HK-2 (cell line): ENCODE measurements around the gene CSRP1.

Experiments used
- DNase-seq: peaks from one replicate; pipeline ENCODE4 v3.0.0-alpha.2; 2018; ENCODE audit not compliant: unreplicated experiment

Gene CSRP1

DNA sequence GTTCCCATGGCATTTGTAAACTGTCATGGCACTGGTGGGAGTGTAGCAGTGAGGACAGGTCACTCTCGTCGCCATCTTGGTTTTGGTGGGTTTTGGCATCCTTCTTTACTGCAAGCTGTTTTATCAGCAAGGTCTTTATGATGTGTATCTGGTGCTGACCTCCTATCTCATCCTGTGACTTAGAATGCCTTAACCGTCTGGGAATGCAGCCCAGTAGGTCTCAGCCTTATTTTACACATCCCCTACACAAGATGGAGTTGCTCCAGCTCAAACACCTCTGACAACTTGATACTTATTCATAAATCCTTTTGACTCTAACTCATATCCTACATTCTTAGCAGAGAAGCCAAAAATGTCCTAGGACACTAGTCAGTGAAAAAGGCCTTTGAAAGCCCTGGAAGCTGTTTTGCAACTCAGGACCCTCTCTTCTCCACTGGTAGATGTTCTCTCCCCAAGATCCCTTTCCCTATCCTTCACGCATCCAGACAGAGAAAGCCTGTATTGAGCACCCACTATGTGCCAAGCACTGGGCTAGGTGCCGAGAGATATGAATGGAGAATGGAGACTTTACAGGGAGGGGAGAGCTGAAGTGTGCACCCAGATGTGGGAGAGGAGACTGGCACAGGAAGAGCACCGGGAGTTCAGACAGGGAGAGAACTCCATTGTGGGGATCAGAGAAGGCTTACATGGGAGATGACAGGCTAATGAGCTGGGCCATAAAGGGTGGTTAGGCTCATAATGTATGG, 6.7 kb upstream of the CSRP1 start:
- DNase-seq: no peak

DNA sequence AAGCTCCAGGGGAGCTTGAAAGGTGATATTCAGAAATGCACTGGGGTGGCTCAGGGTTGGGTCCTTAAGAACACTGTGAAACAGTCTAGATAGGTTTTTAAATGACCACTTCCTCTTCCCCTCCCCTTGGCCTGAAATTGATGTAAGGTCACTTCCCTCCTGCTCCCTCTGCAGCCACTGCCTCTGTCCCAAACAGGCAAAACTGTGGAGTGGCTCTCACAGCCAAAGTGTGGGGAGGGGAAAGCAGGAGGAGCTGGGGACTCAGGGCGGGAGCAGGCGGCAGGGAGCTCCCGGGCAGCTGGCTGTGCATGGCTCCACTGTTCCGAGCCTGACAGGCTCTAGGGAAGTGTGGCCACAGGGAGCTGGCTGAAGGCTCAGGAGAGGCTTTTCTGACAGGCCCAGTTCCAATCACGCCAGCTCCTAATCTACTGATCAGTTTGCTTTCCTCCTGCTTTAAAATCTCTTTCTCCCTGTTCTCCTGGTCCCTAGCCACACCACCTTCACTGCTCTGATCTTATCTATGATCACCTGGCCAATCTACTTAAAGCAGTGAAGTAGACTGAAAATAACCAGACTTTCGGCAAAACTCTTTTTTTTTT, 5.1 kb upstream of the CSRP1 start:
- no peak for DNase-seq

DNA sequence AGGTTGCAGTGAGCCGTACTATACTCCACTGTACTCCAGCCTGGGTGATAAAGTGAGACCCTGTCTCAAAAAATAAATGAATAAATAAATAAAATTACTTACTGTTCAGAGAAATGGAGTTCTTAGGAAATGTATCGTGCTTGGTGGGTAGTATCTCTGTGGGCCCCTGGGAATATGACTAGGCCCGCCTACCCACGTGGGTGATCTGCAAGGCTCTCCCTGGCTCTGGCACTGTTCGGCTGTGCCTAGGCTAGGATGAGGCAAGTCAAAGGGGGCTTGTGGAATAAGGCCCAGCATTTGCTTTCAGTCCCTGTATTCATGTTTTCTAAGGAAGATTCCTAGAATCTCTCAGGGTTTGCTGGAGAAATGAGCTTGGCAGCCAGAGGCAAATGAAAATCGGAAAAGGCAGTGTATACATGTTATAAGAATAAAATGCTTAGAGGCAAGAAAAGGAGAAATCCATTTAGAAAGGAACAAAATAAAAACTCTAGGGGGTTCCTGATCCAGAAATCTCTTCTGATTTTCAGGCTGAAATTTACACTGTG, 4.5 kb upstream of the CSRP1 start:
- DNase-seq: no peak

DNA sequence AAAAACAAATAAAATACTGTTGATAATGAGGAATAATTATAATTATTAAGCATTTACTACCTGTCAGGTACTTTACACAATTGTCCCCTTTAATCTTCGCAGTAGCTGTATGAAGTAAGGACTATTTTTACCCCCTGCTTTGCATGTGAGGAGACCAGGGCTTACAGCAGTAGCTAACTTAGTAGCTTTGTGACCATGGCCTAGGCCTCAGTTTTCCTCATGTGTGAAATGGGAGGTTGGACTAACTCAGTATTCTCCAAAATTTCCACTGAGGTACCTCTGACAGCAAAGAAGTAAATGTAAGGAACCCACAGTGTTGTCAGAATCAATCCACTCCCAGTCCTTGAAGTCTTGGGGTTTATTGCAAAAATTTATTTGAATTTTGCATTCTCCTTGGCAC, 3.8 kb upstream of the CSRP1 start:
- DNase-seq: no peak

DNA sequence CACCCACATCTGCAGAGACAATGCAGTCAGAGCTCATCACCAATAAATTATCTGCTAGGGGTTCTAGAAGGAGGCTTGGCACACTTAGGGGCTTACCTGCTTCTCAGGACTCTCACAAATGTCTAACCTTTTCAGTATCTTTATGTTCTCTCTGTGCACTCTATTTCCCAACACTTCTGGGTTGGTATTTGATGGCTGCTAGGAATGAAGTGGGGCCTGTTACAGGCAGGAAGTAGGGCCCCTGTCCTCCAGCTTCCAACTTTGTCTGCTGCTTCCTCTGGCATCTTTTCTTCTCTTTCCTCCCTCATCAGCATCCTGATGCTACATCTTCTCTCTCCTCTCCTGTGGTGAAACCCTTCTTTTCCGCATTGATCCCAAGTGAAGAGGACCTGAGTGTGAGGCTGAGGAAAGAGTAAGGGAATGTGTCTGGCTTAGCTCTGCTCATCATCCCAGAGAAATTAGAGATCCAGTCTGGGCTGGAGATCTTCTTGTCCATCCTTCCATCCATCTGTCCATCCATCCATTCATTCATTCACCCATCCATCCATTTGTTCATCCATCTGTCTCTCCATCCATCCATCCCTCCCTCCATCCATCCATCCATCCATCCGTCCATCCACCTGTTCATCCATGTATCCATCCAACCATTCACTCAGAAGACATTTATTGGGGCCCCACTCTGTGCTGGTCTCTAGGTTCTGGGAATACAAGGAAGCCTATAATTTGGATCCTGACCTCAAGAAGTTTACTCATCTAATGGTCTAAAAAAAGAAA, 2.9 kb upstream of the CSRP1 start:
- DNase-seq: no peak

DNA sequence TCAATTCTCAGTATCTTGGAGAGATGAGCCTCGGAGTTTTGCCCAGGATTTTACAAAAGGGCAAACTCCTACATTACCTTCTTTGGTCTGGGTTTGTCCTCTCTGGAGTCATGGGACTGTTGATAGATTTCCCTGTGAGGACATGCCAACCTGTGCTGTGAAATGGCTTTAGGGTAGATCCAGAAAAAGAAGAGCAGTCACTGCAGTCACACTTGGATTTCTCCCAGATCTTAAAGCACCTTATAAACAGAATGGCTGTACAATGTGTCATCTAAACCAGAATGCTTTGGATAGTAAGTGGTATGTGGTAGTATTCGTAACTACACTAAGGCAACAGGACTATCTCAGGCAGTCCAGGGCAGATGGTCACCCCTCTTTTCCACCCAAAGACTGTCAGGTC, 1.9 kb upstream of the CSRP1 start:
- no peak for DNase-seq

DNA sequence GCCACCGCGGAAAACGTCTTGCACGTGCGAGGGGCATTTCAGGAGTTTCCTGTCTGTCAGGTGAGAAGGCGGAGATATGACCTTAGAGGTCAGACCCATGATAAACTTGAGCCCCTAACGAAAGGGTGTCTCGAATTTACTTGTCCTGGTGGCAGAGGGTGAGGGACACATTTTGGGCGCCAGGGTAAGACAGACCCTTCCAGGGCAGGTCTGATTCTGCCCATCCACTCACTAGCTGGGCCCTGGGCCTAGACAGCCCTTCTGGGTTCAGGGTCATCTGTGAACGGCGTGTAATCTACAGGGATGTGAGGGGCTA, 395 bp upstream of the CSRP1 start:
- DNase-seq: no peak

DNA sequence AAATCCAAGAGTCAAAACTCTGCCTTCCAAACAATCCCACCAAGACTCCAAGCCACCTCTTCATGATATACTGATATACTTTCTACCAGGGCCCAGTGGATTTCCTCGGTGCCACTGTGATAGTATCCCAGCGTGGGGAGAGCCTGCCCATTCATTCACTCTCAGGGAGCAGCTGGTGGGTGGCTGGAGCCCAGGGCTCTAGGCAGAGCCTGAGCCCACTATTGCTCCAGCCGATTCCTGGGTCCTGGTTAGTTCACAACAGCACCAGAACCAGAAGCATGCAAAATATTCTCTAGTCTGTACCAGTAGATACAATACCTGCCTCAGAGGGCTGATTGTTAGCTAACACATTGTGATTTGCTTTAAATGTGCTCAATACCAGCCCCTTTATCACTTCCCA, 831 bp downstream of the CSRP1 start:
- DNase-seq: no peak

DNA sequence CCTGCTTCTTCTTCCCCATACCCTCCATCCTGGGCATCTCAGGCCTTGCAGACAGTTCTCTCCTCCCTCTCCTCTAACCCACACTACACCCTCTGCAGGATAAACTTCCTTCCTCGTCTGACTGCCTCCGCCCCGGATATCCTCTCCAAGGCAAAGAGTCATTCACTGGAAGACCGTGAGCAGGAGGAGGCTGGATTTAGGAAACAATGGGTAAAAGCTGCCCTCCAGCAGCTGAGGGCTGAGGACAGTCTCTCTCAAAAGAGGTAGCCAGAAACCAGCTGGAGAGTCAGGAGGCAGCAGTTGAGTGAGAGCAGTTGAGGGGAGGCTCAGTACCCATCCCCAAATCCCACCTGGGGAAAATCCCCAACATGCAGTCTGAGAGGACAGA, 1.4 kb downstream of the CSRP1 start:
- DNase-seq: no peak

DNA sequence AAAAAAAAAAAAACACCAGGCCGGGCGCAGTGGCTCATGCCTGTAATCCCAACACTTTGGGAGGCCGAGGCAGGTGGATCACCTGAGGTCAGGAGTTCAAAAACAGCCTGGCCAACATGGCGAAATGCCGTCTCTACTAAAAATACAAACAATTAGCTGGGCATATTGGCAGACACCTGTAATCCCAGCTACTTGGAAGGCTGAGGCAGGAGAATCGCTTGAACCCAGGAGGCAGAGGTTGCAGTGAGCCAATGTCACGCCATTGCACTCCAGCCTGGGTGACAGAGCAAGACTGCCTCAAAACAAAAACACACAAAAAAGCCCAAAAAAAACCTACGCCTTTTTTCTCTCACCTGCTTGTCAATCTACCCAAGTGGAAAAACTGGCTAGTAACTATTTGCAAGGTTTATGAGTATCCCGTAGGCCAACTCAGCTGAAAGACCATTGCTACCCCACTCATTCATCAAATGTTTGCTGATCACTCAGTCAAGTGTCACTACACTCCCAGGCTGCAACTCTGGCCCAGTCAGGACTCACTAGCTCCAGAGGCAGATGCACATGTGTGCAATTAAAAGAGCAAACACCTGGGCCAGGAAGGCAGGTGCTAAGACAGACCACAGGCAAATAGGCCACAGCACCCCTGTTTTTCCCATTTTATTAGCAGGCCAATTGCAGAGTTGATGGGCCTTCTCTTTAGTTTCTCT, 2.0 kb downstream of the CSRP1 start:
- no peak for DNase-seq

DNA sequence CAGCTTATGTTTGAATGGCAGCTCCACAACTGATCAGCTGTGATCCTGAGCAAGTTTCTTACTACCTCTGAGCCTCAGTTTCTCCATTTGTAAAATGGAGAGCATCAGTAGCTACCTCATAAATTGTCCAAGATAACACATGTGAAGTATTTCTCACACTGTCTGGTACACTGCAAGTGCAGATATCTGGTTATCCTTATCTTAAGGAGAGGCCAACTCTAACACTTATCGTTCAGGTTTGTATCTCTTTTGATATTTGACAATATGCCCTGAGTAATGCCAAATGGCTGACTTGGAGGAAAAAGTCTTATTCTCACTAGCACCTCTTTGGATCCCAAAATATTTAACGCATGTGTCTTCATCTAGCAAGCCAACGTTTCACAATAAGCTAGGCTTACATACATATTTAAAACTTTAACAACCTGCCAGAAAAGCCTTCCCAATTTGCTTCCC, 2.7 kb downstream of the CSRP1 start:
- no peak for DNase-seq

DNA sequence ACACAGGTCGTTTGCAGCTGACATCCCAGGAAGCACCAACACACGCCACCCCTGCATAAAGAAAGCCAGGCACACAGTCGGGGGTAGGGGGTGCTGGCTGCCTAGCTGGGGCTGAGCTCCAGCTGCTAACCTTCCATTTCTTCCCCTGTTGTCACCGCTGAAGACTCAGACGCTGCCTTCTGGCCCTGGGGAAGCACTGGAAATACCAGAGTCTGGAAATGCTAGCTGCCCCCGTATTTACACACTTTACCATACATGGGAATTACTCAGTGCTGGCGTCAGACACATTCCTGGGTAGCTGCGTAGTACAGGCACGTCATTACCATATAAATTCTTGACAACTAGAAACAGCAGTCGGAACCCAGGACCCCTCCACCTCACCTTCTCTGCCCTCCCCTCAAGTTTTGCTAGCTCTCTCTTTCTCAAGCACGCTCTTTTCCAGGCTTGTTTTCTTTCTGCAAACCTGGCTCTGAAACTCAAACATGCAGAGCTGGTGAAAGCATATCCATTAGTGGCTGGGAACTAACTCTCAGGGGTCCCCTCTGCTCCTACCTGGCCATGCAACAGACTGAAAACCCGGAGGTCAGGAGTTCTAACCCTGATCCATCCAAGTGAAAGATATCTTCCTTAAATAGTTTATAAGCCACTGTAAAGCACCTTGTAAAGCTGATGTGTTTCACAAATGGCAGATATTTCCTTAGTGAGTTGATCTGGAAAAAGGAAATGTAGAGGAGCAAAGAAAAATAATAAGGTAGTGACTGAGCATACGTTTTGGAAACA, 3.3 kb downstream of the CSRP1 start:
- DNase-seq: no peak

DNA sequence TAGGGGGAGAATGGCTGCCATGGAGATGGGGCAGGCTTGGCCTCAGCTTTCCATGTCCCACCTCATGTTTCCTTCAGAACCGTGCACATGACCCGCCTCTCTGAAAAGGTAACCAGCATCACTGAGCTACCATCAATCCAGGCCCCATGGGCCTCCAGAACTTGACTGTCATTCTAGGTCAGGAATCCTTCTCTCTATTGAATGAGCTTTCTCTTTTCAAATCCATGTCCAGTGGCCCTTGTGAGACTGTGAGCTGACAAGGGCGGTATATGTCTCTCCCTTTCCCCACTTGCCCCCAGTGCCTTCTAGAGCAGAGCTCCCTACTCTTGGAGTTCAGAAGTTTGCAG, 4.4 kb downstream of the CSRP1 start:
- no peak for DNase-seq

DNA sequence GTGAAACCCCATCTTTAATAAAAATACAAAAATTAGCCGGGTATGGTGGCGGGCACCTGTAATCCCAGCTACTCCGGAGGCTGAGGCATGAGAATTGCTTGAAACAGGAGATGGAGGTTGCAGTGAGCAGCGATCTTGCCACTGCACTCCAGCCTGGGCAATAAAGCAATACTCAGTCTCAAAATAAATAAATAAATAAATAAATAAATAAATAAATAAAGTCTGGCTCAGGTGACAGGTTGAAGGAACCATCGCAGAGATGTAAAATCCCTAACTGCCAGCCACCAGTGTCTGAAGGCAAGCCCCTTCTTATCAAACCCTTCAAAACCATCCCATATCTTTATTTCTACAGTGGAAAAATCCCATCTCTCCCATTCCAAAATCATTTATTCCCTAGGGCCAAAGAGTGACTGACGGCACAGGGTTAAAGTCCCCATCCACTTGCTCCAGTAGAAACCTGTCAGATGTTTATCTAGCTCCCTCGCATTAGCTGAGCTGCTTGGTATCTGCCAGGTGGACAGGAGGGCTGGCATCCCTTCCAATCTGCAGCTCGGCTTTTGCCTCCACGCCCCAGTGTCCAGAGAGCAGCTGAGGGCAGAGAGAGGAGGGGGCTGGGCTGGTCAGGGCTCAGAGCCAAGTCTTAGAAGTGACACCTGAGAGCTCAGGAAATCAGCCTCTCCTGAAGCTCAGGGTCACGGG, 5.0 kb downstream of the CSRP1 start:
- no peak for DNase-seq

DNA sequence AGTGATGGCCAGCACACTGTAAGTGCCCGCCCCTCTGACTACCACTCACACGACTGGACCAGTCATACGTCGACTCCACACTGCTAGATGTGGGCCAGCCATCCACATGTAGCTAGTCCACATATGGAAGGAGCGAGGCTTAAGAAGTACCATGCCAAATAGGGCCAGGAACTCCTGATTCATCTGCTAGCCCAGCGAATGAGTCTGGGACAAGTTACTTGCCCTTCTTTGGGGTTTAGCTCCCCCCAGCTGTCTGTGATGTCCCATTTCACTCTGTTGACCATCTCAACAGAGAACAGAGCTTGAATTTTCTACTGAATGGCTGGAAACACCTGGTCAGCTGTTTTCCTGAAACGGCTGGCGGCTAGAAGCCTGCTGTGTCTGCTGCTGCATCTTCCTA, 5.8 kb downstream of the CSRP1 start:
- no peak for DNase-seq

DNA sequence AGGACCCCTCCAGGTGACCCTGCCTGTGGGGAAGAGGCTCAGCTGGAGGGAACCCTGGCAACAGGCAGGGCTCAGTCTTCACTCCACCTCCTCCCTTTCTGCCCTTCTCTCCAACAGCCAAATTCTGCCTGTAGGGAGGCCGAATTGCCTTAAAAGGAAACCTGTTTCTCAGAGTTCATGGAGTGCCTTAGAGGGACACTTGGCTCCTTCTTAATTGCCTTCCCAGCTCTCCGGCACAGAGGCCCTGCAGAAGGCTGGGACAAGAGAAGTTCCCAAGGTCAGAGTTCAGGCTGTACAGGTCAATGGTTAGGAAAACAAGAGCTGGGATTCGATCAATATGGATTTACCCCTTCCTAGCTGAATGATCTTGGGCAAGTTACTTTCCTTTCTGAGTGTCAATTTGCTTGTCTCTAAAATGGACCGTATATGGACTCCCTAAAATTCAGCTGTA, 6.2 kb downstream of the CSRP1 start:
- no peak for DNase-seq

DNA sequence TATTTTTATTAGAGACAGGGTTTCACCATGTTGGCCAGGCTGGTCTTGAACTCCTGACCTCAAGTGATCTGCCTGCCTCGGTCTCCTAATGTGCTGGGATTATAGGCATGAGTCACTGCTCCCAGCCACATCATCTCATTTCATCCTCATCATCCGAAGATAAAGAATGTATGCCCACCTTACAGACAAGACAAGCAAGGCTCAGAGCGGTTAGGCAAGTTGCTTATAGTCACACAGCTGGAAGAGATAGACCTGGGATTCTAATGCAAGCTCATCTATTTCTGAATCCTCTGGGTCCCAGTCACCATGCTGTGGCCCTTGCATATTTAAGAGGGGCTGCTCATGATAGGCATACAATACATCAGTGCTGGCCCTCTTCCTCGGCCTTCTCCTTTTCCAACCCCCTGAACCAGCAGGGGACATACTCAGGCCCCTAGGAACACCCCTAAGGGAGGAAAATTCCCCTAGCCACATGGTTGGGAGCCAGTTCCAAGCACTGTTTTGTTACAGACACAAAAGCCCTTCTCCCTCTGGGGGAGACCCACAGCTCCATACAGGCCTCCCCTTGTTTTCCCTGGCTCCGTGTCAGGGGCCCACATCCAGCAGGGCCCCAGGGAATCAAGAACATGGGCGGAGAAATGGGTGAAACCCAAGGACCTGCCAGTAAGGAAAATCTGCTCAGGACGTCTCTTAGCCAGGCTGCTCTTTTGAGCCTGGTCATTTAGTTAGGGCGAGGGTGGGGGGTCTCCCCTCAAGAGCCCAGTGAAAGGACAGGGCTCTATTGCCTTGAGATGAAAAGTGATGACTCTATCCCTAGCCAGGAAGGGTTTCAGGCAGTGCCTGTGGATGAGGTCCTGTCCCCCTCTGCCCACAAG, 6.9 kb downstream of the CSRP1 start:
- DNase-seq: no peak

DNA sequence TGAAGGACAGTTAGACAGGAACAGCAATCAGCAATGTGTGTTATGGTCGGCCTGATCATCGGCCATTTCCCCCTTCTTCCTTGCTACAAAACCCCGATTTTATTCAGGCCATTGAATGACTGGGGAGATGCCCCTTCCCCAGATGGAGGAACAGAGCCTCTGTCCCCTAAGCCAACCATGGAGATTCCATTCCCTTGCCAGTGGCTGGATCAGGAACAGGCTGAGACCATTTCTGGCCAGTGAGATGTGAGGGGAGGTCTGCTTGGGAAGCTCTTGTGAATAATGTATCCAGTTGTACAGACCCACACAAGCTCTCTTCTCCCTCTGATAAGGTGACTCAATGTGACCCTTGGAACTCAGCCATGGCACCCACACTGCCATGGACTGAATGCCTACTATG, 7.7 kb downstream of the CSRP1 start:
- no peak for DNase-seq

DNA sequence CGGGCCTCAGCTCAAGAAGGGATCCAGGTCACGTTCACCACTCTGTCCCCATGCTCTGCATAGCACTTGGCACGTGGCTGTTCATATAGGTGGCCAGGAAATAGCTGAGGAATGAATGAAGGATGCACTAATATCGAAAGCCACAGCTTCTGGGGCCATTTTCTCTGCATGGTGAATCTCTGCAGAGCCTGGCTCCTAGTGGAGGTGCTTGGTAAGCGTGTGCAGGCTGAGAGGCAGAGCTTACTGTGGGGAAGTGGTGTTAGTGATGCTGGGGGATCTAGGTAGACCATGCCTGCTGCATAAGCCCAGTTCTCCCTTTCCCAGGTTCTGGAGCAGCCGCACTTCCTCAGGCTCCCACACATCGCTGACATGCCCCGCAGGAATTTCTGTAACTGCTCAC, 8.3 kb downstream of the CSRP1 start:
- DNase-seq: no peak

DNA sequence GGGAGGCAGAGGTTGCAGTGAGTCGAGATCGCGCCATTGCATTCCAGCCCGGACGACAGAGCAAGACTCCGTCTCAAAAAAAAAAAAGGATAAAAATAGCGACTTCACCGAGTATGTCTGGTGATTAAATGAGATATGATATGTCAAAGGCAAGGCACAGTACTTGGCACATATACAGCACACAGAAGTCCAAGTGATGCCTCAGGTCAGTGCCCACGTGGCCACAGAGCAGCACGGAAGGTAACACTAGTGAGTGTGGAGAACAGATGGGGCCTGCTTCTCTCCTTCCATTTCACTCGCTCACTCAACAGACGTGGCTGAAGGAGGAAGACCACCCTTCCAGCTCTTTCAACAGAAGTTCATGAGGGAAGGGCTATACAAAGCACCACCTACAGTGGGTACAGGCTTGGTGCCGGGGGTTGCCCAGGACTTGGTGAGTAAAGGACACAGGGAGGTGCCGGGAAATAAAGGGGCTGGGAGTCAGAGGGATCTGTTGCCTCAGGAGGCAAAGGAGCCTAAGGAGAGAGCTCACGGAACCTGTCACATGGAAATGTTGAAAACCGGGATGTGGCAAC, 8.9 kb downstream of the CSRP1 start:
- DNase-seq: no peak
